Body of pancreas (tissue), 4 donors: Measurements from ENCODE around the gene CELF3.

ENCODE experiments used
- POLR2A ChIP-seq, 3 donors: fragments of 450-650 bp; IDR thresholded peaks; one replicate each; pipeline ENCODE4 v1.6.1; 2016; ENCODE audit warnings: antibody characterized with exemption in 3 of 3, mild to moderate bottlenecking in 2 of 3
- TF ChIP-seq, protein P1 (sequence below), 7 experiments: fragments of 450-650 bp in 4 of 7; fragments of 200-600 bp in 3 of 7; sonication (generic) in 3 of 7; IDR thresholded peaks; one replicate each; pipeline ENCODE4 v1.5.1; 2016 to 2019; ENCODE audit warnings: antibody characterized with exemption in 7 of 7

DNA sequence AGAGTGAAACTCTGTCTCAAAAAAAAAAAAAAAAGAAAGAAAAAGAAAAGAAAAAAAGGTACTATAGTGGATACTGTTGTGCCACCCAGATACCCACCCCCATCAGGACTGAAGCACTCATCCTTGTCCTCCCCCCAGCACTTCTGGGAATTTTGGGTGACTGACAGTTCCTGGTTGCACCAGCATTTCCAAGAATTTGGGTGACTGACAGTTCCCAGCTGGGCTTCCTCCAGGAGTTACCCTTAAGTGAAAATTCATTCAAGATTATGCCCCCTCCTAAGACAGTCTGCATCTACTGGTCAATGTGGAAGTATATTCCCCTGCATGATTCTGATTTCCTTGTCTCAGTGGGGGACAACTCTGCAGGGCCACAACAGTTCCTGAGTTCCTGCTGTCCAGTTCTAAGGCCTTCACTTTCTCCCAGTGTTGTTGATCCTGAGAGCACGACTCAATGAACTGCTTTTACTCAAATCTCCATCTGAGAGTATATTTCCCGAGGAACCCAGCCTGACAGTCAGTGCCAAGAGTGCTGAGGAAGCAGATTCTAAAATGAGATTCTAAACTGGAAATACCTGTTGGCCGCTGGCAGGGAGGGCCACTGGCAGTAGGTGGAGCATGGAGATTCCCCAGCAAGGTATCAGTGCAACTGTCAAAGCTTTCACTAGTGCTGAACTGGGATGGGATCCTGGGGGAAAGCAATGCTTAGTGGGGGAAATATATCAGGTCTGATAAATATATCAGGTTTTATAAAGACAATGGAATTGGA lies 23.2 kb upstream of the CELF3 start:
- TF ChIP-seq, protein P1, sequence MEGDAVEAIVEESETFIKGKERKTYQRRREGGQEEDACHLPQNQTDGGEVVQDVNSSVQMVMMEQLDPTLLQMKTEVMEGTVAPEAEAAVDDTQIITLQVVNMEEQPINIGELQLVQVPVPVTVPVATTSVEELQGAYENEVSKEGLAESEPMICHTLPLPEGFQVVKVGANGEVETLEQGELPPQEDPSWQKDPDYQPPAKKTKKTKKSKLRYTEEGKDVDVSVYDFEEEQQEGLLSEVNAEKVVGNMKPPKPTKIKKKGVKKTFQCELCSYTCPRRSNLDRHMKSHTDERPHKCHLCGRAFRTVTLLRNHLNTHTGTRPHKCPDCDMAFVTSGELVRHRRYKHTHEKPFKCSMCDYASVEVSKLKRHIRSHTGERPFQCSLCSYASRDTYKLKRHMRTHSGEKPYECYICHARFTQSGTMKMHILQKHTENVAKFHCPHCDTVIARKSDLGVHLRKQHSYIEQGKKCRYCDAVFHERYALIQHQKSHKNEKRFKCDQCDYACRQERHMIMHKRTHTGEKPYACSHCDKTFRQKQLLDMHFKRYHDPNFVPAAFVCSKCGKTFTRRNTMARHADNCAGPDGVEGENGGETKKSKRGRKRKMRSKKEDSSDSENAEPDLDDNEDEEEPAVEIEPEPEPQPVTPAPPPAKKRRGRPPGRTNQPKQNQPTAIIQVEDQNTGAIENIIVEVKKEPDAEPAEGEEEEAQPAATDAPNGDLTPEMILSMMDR (IDR thresholded peaks at IDR 0.05) = peak in 2 of 7 experiments; percentile 4 to 10
- no peak for TF ChIP-seq POLR2A (IDR thresholded peaks at IDR 0.05)
